Motor neuron (in vitro differentiated cells): ENCODE results near the gene SLC48A1. TPM values are rescaled to one million over a fixed set of nuclear protein-coding genes. Genes with fewer than 3 reads are reported as not detected.

Source experiments
- ATAC-seq, 8 experiments: fragments of 200-7000 bp; cut with Tn5 transposase; replicated peaks in 6 of 8; 2 replicates each; pipeline ENCODE4 v1.8.0; 2021; ENCODE audit warnings: mild to moderate bottlenecking in 8 of 8, moderate library complexity in 8 of 8
- H3K27ac ChIP-seq, 2 donors: fragments of 250-450 bp; sonication (Bioruptor Pico); 2 replicates each; pipeline ENCODE4 v1.9.0; 2021; ENCODE audit warnings: antibody characterized with exemption in 2 of 2, mild to moderate bottlenecking in 2 of 2, moderate library complexity in 1 of 2
- H3K4me1 ChIP-seq, 2 donors: fragments of 250-450 bp; sonication (Bioruptor Pico); replicated peaks in 1 of 2; 2 replicates each; pipeline ENCODE4 v1.6.1; 2021; ENCODE audit warnings: antibody characterized with exemption in 2 of 2, mild to moderate bottlenecking in 2 of 2, moderate library complexity in 1 of 2
- H3K4me3 ChIP-seq, 5 donors: fragments of 250-450 bp; sonication (Bioruptor Pico); 2 replicates each; pipeline ENCODE4 v1.9.0; 2021; ENCODE audit warnings: antibody characterized with exemption in 5 of 5, mild to moderate bottlenecking in 5 of 5, moderate library complexity in 4 of 5
- WGBS, 10 experiments: fragments of 450-650 bp; shearing (Covaris generic); methylation state at CpG; one replicate each; pipeline ENCODE4 v1.0.0; 2022; 5-methylcytosine and 5-hydroxymethylcytosine counted together
- in situ Hi-C, 9 experiments: fragments of 400-800 bp; cut with MboI; loops; one replicate each; pipeline ENCODE4 v1.15.0; 2021; ENCODE audit warnings: low sequenced_read_pairs in 9 of 9, low pct_unique_long_range_greater_than_20kb in 2 of 9; ENCODE audit not compliant: unreplicated experiment in 9 of 9
- total RNA-seq, 8 experiments: library from RNA; unstranded; fragments of 300-600 nt; gene quantifications; 2 replicates each; pipeline versions ENCODE4 v1.2.3 to v1.2.4, GENCODE V29; 2022

The SLC48A1 gene
- total RNA-seq, 8 experiments from 2014 or later: 6.9 to 25.0 (median 10.6) TPM

DNA sequence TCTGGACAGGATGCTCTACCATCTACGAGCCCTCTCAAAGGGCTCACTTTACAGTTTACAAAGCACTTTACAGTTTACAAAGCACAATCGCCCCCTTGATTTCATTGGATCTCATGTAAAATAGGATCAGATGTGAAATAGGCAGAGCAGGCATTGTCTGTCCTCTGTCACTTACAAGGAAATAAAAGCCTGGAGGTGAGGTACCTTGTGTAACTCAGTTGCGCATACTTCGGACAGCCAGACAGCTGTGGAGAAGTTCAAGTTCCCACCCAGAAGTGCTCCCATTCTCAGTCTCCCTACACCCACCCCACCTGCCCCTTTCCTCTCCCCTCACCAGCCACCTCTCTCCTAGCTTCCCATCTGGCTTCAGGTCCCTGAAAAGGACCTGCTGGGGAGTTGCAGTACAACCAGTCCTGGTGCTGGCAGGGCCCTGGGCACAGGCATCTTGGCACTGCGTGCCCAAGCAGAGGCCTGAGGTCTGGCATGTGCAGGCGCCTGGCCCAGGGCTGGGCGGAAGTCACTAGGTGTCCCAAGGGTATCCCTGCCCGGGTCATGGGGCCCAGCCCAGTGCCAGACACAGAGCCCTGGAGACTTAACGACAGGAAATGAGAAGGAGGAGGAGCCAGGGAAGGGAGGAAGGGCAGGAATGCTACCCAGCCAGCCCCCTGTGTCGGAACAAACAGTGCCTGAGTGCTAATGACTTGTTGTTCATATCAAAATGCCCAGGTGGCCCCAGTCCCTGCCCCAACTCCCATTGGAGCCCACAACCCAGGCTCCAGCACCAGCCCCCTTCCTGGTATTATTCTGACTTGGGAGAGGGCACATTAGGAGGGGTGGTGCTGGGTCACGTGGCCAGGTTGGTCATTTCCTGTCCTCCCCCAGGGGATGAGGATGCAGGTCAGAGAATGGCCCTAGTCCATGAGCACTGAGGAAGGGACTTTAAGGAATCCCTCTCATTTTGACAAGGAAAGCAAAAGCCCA is 19.7 kb upstream of the SLC48A1 start:
- H3K27ac ChIP-seq: no peak overlapping the region
- H3K4me3 ChIP-seq: no peak overlapping the region
- ATAC-seq: peak in 4 of 8 experiments; percentile 7 to 63 (median 36)
- WGBS, 10 experiments: 33 to 89% (median 51%) methylated on average over 1 to 3 of the region's 11 CpGs; no CpG with 5 or more reads in 4 of the 10 experiments
- in situ Hi-C loops: no loop called here
- peaks cover 0 to 3% of the 10 kb centered on the region in 2 donors for H3K4me1 ChIP-seq

GRCh38 chr12:47754126-47754525 is 18.9 kb upstream of the SLC48A1 start:
- Histone ChIP-seq H3K4me1 (peaks cover 3 to 6% of the 10 kb centered on the region in 2 donors), H3K4me3 (no peak overlapping the region), H3K27ac (no peak overlapping the region)
- no peak for ATAC-seq
- 63 to 100% (median 80%) methylated on average over 1 to 3 of the region's 4 CpGs; no CpG with 5 or more reads in 3 of the 10 experiments for WGBS, 10 experiments
- in situ Hi-C loops: no loop called here

- 86 to 100% (median 89%) methylated on average over 1 to 3 of the region's 3 CpGs; no CpG with 5 or more reads in 7 of the 10 experiments for WGBS, 10 experiments
Observed at GRCh38 chr12:47754881-47755280, 18.2 kb upstream of the SLC48A1 start.

DNA sequence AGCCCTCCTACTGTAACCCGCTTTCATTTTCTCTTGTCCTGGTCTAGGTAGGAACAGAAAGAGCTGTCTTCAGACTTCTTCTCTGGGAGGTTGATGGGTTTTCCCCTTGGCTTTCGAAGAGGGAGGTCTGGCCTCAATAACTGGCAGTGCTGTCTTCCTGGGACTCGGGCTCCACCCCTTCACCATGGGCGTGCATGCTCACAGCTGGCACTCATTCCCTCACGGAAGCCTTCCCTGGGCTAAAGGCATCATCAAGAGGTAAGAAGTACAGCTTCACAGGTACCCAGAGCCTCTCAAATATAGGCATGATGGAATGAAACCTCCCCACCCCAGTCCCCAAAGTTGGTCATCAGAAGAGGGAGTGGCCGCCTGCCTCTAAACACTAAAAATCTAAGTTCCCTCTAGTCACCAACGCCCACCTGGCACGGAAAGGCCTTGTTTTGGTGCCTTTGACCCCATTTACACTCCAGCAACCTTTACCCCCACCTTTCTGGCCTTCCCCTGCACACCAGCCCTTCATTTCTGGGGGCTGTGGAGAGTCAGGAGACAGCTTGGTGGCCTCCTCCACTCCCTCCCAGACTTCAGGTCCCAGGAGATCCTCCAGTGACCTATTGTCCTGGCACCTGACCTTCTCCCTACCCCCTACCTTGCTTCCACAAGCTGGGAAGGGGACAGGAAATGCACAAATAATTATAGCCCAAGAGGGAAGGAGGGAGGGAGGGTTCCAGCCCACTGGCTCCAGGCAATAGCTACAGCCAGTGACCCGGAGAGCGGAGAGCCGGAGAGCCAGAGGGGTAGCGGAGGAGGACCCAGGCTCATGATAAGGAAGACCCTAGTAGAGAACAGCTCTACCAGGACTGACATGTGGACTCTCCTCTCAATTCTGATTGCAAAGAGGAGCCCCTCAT is 17.1 kb upstream of the SLC48A1 start:
- ATAC-seq: no peak
- Histone ChIP-seq H3K4me3 (no peak overlapping the region), H3K4me1 (peaks cover 3 to 6% of the 10 kb centered on the region in 2 donors), H3K27ac (no peak overlapping the region)
- WGBS, 10 experiments: 50 to 92% (median 81%) methylated on average over 1 to 8 of the region's 12 CpGs
- in situ Hi-C loops: no loop called here

More at GRCh38 chr12:47754881-47755280, 18.2 kb upstream of the SLC48A1 start:
- Histone ChIP-seq H3K27ac (no peak overlapping the region), H3K4me3 (no peak overlapping the region), H3K4me1 (peaks cover 3 to 6% of the 10 kb centered on the region in 2 donors)
- in situ Hi-C loops: no loop called here
- no peak for ATAC-seq

GRCh38 chr12:47757364-47757839 is 15.6 kb upstream of the SLC48A1 start:
- H3K27ac ChIP-seq: no peak overlapping the region
- no peak overlapping the region for H3K4me3 ChIP-seq
- peaks cover 3 to 6% of the 10 kb centered on the region in 2 donors for H3K4me1 ChIP-seq
- in situ Hi-C loops: no loop called here
- ATAC-seq: no peak
- WGBS, 10 experiments: 40 to 80% (median 71%) methylated on average over 1 to 6 of the region's 7 CpGs; no CpG with 5 or more reads in 6 of the 10 experiments

GRCh38 chr12:47757840-47758583 is 15.0 kb upstream of the SLC48A1 start:
- peak overlapping the region in 1 of 5 donors; percentile 38 for H3K4me3 ChIP-seq
- in situ Hi-C loops: no loop called here
- H3K4me1 ChIP-seq: peaks cover 6 to 9% of the 10 kb centered on the region in 2 donors
- ATAC-seq: peak in 4 of 8 experiments; percentile 1 to 4 (median 3)
- 0 to 93% (median 57%) methylated on average over 1 to 6 of the region's 20 CpGs; no CpG with 5 or more reads in 4 of the 10 experiments for WGBS, 10 experiments
- no peak overlapping the region for H3K27ac ChIP-seq

DNA sequence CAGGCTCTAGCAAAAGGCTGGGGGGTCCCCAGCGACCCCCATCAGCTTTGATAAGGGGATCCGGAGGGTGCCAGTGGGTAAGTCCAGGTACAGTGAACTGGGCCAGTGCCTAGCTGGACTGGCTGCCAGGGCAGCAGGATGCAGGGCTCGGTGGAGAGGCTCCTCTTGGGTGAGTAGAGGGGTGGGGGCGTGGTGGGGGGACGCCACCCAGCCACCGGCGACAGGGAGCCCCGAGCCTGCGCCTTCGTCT is 14.5 kb upstream of the SLC48A1 start:
- H3K27ac ChIP-seq: no peak overlapping the region

DNA sequence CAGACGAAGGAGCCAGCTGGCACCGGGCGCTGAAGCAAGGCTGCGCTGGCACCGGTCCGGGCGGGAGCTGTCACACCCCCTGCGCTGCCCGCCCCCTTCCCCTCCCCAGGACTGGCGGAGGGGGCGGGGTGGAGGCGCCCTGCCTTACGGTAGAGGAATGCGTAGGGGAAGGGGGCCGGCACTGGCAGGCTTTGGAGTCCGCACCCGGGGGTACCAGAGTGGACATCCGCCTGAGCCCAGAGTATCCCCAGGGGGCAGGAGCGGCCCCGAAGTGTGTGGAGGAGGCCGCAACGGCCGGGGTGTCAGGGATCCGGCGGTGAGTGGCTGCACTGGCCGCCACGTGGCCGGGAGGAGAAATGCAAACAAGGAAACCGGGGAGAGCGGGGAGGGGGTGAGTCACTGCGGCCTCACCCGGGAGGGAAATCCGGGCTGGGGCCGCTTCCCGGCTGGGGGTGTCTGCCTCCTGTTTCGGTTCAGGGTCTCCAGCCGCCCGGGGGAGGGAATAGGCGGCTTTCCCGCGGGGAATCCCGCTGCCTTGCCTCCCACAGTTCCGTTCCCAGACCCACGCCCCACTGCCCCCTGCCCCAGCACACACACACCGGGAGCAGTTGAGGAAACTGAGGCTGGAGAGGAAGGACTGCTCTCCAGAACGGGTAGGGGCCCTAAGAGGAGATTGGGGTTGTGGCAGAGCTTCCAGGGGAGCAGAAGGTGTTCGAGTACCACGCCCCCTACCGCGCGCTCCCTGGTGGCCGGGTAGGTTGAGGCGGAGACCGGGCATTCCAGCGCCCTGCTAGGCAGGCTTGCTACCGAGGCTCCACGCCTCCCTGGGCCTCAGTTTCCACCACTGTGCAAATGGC is 14.0 kb upstream of the SLC48A1 start, which contains the start of gene RAPGEF3:
RAPGEF3 (minus strand) TSS at position 47 of the 857 bp plus-strand sequence. CDS start 324 bp downstream, outside the sequence.
- Histone ChIP-seq H3K4me1 (peaks cover 11 to 15% of the 10 kb centered on the region in 2 donors), H3K27ac (no peak within 1 kb of the TSS), H3K4me3 (peak within 1 kb of the TSS; percentile 28 to 38 (median 28))
- in situ Hi-C loops: no loop called here
- 0 to 24% (median 15%) methylated on average over 2 to 10 of the region's 57 CpGs; no CpG with 5 or more reads in 6 of the 10 experiments for WGBS, 10 experiments
- peak; percentile 91 to 98 (median 94) for ATAC-seq

More for the DNA sequence above, 14.5 kb upstream of the SLC48A1 start:
- H3K4me3 ChIP-seq: peak overlapping the region; percentile 28 to 38 (median 28)
- ATAC-seq: no peak
- H3K4me1 ChIP-seq: peaks cover 11 to 13% of the 10 kb centered on the region in 2 donors
- WGBS, 10 experiments: no CpG with 5 or more reads among the region's 10 CpGs
- in situ Hi-C loops: no loop called here

DNA sequence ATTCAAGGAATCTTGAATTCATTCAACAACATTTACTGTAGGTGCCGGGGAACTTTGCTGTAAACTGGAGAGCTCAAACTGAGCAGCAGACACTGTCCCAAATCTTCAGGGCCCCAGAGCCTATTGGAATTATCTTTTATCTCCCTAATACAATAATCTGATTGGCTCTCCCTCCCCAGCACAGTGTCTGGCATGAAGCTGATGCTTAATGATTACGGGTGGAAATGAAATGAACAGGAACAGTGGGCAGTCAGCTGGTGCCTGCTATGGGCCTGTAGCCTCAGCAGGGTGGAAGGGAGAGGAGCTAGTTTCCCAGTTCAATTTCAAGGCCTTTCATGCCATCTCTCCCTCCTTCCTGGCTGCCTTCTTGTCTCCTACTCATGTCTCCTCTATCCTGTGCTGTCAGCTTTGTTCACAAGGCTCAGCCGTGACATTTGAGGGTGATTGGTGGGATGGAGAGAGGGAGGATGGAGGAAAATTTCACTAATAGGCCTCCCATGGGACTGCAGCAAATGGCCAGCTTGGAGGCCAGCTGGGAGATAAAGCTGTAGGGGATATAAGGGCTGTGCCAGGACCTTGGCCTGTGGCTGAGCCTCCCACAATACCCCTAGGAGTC is 10.1 kb upstream of the SLC48A1 start:
- peak in 4 of 8 experiments; percentile 11 to 46 (median 18) for ATAC-seq
- in situ Hi-C loops: no loop called here
- H3K4me1 ChIP-seq: peaks cover 11 to 13% of the 10 kb centered on the region in 2 donors
- H3K4me3 ChIP-seq: no peak overlapping the region
- WGBS, 10 experiments: 36 to 100% (median 79%) methylated on average over 1 to 3 of the region's 3 CpGs; no CpG with 5 or more reads in 2 of the 10 experiments
- H3K27ac ChIP-seq: peak overlapping the region; percentile 28 to 43

DNA sequence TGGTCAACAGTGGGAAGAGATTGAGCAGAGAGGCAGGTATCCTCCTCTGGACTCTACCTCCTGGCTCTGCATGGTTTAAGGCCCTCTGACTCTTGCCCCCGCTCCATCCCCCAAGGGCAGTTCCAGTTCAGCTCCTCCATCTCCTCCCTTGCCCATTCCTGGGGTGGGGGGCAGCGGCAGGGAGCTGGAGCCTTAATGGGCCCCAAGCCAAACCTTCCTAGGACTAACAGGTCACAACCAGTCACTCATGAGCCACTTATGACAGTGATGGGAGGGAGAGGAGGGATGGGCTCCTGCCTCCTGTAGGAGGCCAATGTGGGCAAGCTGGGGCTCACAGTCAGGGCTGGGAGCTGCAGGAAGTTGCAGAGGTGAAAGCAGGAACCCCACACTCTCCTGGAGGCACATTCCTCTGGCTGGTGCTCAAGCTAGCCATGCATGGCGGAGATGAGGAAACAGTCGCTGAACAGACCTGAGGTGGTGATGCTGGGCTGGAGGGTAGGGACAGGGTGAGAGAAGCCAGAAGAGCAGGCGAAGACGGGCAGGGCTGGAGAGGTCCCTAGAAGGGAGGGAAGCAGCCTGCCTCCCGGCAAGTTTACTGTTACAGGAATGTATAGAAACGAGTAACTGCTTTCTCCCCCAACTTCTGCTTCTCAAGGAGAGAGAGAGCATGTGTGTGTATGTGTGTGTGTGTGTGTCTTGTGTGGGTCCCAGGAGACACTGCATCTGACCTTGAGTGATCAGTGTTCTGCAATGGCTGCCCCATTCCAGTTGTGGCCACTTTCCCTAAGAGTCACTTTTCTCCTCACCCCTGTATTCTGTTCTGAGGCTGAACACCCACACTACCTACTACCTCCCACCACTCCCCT is 9.3 kb upstream of the SLC48A1 start:
- H3K4me3 ChIP-seq: no peak overlapping the region
- peak overlapping the region in 1 of 2 donors; percentile 43 for H3K27ac ChIP-seq
- peaks cover 11% of the 10 kb centered on the region in 2 donors for H3K4me1 ChIP-seq
- ATAC-seq: no peak
- in situ Hi-C loops: no loop called here
- 40 to 97% (median 92%) methylated on average over 1 to 6 of the region's 8 CpGs; no CpG with 5 or more reads in 4 of the 10 experiments for WGBS, 10 experiments
